GM12801 (cell line): ENCODE data around the gene FCN1.

Experiments
- TF ChIP-seq, protein P1 (sequence below): IDR thresholded peaks from one replicate; pipeline ENCODE4 v1.5.1; 2011; ENCODE audit warnings: control low read depth; ENCODE audit not compliant: insufficient read length; ENCODE audit errors: extremely low read depth

Gene FCN1

DNA sequence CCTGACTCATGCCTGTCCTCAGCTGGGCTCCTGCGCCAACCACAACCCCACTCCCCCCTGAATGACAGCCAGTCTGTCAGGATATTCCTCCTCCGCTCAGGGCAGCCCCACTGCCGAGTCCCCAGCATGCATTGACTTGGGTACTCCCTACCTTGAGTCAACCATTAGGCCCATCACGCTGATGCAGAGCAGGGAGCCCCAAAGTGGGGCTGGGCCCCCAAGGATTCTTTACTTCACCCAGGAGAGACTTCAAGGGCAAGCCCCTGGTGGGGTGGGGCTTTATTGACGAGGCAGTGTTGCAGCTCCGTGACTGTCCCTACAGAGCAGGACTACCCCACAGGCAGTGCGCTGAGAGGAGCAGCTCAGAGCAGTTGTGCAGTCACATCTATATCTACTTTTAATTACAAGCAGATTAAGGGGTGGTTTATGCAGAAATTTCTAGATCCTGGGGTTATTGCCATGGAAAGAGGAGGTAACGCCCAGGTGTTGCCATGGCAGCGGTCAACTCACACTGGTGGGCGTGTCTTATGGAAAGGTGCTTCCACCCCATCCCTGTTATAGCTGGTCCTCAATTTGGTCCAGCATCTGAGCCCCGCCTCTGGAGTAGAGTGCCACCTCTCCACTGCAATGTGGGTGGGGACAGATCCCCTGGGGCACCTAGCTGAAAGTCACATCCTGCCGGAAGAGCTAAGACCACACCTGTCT lies 32.1 kb upstream of the FCN1 start:
- TF ChIP-seq, protein P1, sequence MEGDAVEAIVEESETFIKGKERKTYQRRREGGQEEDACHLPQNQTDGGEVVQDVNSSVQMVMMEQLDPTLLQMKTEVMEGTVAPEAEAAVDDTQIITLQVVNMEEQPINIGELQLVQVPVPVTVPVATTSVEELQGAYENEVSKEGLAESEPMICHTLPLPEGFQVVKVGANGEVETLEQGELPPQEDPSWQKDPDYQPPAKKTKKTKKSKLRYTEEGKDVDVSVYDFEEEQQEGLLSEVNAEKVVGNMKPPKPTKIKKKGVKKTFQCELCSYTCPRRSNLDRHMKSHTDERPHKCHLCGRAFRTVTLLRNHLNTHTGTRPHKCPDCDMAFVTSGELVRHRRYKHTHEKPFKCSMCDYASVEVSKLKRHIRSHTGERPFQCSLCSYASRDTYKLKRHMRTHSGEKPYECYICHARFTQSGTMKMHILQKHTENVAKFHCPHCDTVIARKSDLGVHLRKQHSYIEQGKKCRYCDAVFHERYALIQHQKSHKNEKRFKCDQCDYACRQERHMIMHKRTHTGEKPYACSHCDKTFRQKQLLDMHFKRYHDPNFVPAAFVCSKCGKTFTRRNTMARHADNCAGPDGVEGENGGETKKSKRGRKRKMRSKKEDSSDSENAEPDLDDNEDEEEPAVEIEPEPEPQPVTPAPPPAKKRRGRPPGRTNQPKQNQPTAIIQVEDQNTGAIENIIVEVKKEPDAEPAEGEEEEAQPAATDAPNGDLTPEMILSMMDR: no peak

DNA sequence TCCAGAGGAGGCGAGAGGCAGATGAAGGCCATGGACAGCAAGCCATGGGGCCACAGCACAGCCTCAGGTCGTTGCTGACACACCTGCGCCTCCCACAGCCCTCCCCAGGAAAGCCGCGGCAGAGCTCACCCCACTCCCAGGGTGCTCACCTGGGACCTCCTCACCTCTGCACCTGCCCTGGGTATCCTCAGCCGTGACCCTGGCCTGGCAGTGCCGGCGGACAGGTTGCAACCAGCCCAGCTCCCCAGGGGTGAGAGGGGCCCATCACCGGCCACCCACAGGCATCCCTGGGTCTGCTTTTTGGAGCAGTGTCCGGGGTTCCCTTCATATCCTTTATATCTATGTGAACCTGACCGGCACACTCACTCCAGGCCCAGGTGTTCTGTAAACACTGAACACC lies 30.4 kb upstream of the FCN1 start:
- TF ChIP-seq, protein P1: no peak

DNA sequence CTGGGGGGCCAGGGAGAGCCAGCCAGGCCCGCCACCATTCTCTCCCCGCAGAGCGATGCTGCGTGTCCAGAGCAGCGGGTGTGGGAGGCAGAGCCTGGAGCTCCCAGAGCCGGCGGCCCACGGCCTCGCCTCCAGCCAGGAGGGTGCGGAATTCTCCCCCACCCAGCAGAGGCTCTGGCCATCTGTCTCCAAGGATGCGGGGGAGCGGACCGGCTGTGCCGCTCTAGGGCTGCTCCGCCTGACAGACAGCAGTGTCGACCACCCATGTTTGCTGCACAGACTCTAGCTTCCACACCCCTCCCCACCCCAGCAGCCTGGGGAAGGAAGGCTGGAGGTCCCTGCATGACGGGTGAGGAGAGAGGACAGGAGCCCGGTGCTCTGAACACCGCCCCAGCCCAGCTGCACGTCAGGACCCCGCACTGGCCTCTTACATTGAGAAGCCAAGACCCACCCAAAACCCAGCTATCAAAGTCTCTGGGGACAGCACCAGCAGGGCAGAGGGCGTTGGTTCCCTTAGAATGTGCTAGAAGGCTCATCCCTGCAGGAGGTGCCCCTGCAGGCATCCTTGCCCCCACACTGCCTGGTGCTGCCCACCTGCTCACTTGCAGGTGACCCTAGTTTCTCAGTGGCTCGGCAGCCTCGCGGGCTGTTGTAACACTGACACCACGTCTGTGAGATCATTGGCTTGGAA lies 29.7 kb upstream of the FCN1 start:
- TF ChIP-seq, protein P1: no peak

GRCh38 chr9:134946663-134947062 lies 29.0 kb upstream of the FCN1 start:
- TF ChIP-seq, protein P1: no peak

DNA sequence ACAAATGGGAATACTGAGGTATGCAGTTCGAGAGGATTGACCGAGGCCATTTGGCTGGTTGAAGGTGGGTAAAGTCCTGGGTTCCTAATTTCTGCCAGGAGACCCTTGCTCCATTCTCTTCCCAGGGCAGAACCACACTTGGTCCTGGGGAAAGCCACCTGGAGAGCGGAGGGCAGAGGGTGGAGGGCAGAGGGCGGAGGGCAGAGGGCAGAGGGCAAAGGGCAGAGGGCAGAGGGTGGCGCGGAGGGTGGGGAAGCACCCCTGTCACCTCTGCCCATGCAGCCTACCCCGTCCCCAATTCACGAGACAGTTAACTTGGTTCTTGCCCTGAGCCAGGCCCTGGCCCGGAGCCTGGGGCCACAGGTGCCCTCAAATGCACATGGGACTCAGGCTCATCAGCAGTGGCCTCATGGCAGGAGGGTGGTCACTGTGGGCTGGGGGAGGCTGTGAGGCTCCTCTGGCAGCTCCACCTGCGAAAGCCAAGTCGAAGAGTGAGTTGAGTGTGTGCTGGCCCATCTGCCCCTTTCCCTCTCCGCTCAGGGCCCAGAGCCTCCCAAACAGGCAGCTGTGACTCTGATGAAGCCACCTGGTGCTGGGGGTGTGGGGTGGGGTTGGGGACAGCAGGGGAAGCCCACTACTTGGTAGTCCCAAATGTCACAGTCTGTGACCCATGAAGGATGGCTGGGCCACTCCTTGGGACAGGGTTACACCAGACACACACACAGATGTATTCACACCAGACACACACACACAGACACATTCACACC lies 28.0 kb upstream of the FCN1 start:
- TF ChIP-seq, protein P1: no peak

- TF ChIP-seq, protein P1: no peak
Measured at GRCh38 chr9:134944916-134945315, 27.2 kb upstream of the FCN1 start.

GRCh38 chr9:134944351-134944802 lies 26.7 kb upstream of the FCN1 start:
- TF ChIP-seq, protein P1: no peak
